ENCODE data around the gene L2HGDH. TPM values are rescaled to one million over a fixed set of nuclear protein-coding genes. Genes with fewer than 3 reads are reported as not detected.

L2HGDH gene
- total RNA-seq, 1 donor from 2014 or later: 5.8 TPM

GRCh38 chr14:50350975-50351374 is 38.9 kb upstream of the L2HGDH start:
- H3K36me3 Mint-ChIP-seq (ENCODE audit: low read depth): no peaks in the 10 kb centered on the region

GRCh38 chr14:50348933-50349332 is 36.9 kb upstream of the L2HGDH start:
- no peak for TF ChIP-seq CTCF (IDR thresholded peaks at IDR 0.05)
- no peak overlapping the region for H3K27ac Mint-ChIP-seq (ENCODE audit: unreplicated experiment)
- peaks cover 70% of the 10 kb centered on the region for H3K4me1 Mint-ChIP-seq (ENCODE audit: low read depth)
- no peak for DNase-seq (ENCODE audit: low spot score)
- no peaks in the 10 kb centered on the region for H3K27me3 Mint-ChIP-seq (ENCODE audit: low read depth)
- H3K36me3 Mint-ChIP-seq (ENCODE audit: low read depth): no peaks in the 10 kb centered on the region
- H3K4me3 Mint-ChIP-seq (ENCODE audit: unreplicated experiment): no peak overlapping the region
- H3K9me3 Mint-ChIP-seq (ENCODE audit: low read depth): no peaks in the 10 kb centered on the region

More at GRCh38 chr14:50350975-50351374, 38.9 kb upstream of the L2HGDH start:
- Mint-ChIP-seq H3K27ac (ENCODE audit: unreplicated experiment) (peak overlapping the region; percentile 52), H3K9me3 (ENCODE audit: low read depth) (no peaks in the 10 kb centered on the region), H3K4me3 (ENCODE audit: unreplicated experiment) (no peak overlapping the region), H3K4me1 (ENCODE audit: low read depth) (peaks cover 56% of the 10 kb centered on the region), H3K27me3 (ENCODE audit: low read depth) (no peaks in the 10 kb centered on the region)
- TF ChIP-seq CTCF (IDR thresholded peaks at IDR 0.05): no peak
- no peak for DNase-seq (ENCODE audit: low spot score)

- Mint-ChIP-seq H3K36me3 (ENCODE audit: low read depth) (no peaks in the 10 kb centered on the region), H3K27ac (ENCODE audit: unreplicated experiment) (peak overlapping the region; percentile 62), H3K27me3 (ENCODE audit: low read depth) (no peaks in the 10 kb centered on the region), H3K4me1 (ENCODE audit: low read depth) (peaks cover 75% of the 10 kb centered on the region), H3K9me3 (ENCODE audit: low read depth) (no peaks in the 10 kb centered on the region), H3K4me3 (ENCODE audit: unreplicated experiment) (no peak overlapping the region)
- no peak for DNase-seq (ENCODE audit: low spot score)
- TF ChIP-seq CTCF (IDR thresholded peaks at IDR 0.05): no peak
These were observed 35.5 kb upstream of the L2HGDH start for GRCh38 chr14:50347521-50347920.

- no peak for TF ChIP-seq CTCF (IDR thresholded peaks at IDR 0.05)
- Mint-ChIP-seq H3K36me3 (ENCODE audit: low read depth) (no peaks in the 10 kb centered on the region), H3K4me1 (ENCODE audit: low read depth) (peaks cover 64% of the 10 kb centered on the region), H3K4me3 (ENCODE audit: unreplicated experiment) (no peak overlapping the region), H3K27ac (ENCODE audit: unreplicated experiment) (peak overlapping the region; percentile 80), H3K9me3 (ENCODE audit: low read depth) (no peaks in the 10 kb centered on the region), H3K27me3 (ENCODE audit: low read depth) (no peaks in the 10 kb centered on the region)
- DNase-seq (ENCODE audit: low spot score): no peak
These were observed 33.9 kb upstream of the L2HGDH start for GRCh38 chr14:50345846-50346422.

- Mint-ChIP-seq H3K36me3 (ENCODE audit: low read depth) (no peaks in the 10 kb centered on the region), H3K9me3 (ENCODE audit: low read depth) (no peaks in the 10 kb centered on the region), H3K4me1 (ENCODE audit: low read depth) (peaks cover 58% of the 10 kb centered on the region), H3K27me3 (ENCODE audit: low read depth) (no peaks in the 10 kb centered on the region), H3K4me3 (ENCODE audit: unreplicated experiment) (no peak overlapping the region), H3K27ac (ENCODE audit: unreplicated experiment) (peak overlapping the region; percentile 80)
- no peak for DNase-seq (ENCODE audit: low spot score)
- no peak for TF ChIP-seq CTCF (IDR thresholded peaks at IDR 0.05)
These were observed 33.0 kb upstream of the L2HGDH start for GRCh38 chr14:50344876-50345563.
